ENCODE data around the gene PCDHA11.
"Not testable (repeated sequence)": the region's sequence is repeated elsewhere in the genome, so short reads cannot be mapped to it uniquely, and the experiment has no call there.

The PCDHA11 gene

GRCh38 chr5:140848139-140849102, 20.3 kb upstream of the PCDHA11 start, which contains the start of gene PCDHA9:
TSS of gene PCDHA9 (plus strand) at chr5:140848382. CDS start at chr5:140848496, 114 bp downstream.
- FAIRE-seq; DNase-seq (ENCODE audit: low spot score): not testable (repeated sequence)

GRCh38 chr5:140849831-140850634, 18.7 kb upstream of the PCDHA11 start:
- not testable (repeated sequence) for DNase-seq (ENCODE audit: low spot score)
- FAIRE-seq, result peak; percentile 9

GRCh38 chr5:140855772-140856674, 12.7 kb upstream of the PCDHA11 start, which contains the start of gene PCDHA10:
TSS of gene PCDHA10 (plus strand) at chr5:140855897. CDS start at chr5:140856049, 152 bp downstream.
- DNase-seq (ENCODE audit: low spot score) (no peak), FAIRE-seq (no peak)

GRCh38 chr5:140857177-140857986, 11.4 kb upstream of the PCDHA11 start:
- FAIRE-seq, result no peak
- DNase-seq (ENCODE audit: low spot score), result no peak

- FAIRE-seq (no peak), DNase-seq (ENCODE audit: low spot score) (no peak)
Observed at GRCh38 chr5:140857987-140858240, 10.8 kb upstream of the PCDHA11 start.

- no peak for DNase-seq (ENCODE audit: low spot score)
- FAIRE-seq, result no peak
Observed at GRCh38 chr5:140862441-140863295, 6.1 kb upstream of the PCDHA11 start.

- DNase-seq (ENCODE audit: low spot score), result no peak
- FAIRE-seq, result no peak
Observed at GRCh38 chr5:140869555-140869886, 764 bp downstream of the PCDHA11 start.

GRCh38 chr5:140870221-140871201, 1.8 kb downstream of the PCDHA11 start:
- no peak for FAIRE-seq
- no peak for DNase-seq (ENCODE audit: low spot score)

- FAIRE-seq, result no peak
Observed at GRCh38 chr5:140875085-140876065, 6.6 kb downstream of the PCDHA11 start, which contains the start of gene PCDHA12. TSS of gene PCDHA12 (plus strand) at chr5:140875308. CDS start at chr5:140875473, 165 bp downstream.

GRCh38 chr5:140876541-140877261, 7.9 kb downstream of the PCDHA11 start:
- not testable (repeated sequence) for FAIRE-seq; DNase-seq (ENCODE audit: low spot score)

More at GRCh38 chr5:140875085-140876065, 6.6 kb downstream of the PCDHA11 start, which contains the start of gene PCDHA12:
- DNase-seq (ENCODE audit: low spot score), result peak; percentile 26

- no peak for FAIRE-seq
- no peak for DNase-seq (ENCODE audit: low spot score)
Observed at GRCh38 chr5:140877262-140877581, 8.5 kb downstream of the PCDHA11 start.

- DNase-seq (ENCODE audit: low spot score) (peak; percentile 12), FAIRE-seq (no peak)
Observed at GRCh38 chr5:140881889-140882590, 13.3 kb downstream of the PCDHA11 start, which contains the start of gene PCDHA13. TSS of gene PCDHA13 (plus strand) at chr5:140882124. CDS start at chr5:140882269, 145 bp downstream.

GRCh38 chr5:140882591-140882899, 13.8 kb downstream of the PCDHA11 start:
- FAIRE-seq (no peak), DNase-seq (ENCODE audit: low spot score) (peak; percentile 10)

GRCh38 chr5:140883373-140883772, 14.6 kb downstream of the PCDHA11 start:
- no peak for FAIRE-seq
- DNase-seq (ENCODE audit: low spot score), result no peak

- FAIRE-seq (no peak), DNase-seq (ENCODE audit: low spot score) (no peak)
Observed at GRCh38 chr5:140883927-140884697, 15.4 kb downstream of the PCDHA11 start.

Data from urothelium cell line (cell line).